ENCODE measurements around the gene RABAC1. TPM values are rescaled to one million over a fixed set of nuclear protein-coding genes. Genes with fewer than 3 reads are reported as not detected.

The RABAC1 gene
- total and polyA plus RNA-seq, 2 of the 8 experiments (the other 6 are each of a cell fraction or from before 2014, with no cell fraction given): 124 to 439 TPM

DNA sequence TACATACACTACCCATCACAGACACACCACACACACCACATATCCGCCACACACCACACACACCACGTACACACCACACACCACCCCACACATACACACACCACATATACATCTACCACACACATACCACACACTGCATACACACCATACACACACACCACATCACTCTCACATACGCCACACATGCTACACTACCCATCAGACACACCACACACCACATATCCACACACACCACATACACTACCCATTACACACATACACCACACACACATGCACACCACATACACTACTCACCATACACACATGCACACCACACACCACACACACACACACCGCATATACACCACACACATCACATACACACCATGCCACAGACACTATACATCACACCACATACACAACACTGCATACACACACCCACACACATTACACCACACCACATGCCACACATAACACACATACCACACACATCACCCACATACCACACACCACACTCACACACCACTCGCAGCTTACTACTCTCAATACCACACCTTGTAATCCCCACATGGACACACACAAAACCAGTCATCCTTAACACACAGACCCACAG, 40.4 kb downstream of the RABAC1 start:
- FAIRE-seq (no peak), DNase-seq (ENCODE audit: low read depth in 1 of 2, low spot score in 2 of 2) (no peak)
- TF ChIP-seq POU5F1 (IDR thresholded peaks at IDR 0.05; ENCODE audit: low read depth, low read length): no peak
- no peak for TF ChIP-seq NANOG (IDR thresholded peaks at IDR 0.05; ENCODE audit: insufficient read depth, low read depth, low read length, poor library complexity, severe bottlenecking)
- TF ChIP-seq, protein P1, sequence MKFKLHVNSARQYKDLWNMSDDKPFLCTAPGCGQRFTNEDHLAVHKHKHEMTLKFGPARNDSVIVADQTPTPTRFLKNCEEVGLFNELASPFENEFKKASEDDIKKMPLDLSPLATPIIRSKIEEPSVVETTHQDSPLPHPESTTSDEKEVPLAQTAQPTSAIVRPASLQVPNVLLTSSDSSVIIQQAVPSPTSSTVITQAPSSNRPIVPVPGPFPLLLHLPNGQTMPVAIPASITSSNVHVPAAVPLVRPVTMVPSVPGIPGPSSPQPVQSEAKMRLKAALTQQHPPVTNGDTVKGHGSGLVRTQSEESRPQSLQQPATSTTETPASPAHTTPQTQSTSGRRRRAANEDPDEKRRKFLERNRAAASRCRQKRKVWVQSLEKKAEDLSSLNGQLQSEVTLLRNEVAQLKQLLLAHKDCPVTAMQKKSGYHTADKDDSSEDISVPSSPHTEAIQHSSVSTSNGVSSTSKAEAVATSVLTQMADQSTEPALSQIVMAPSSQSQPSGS (IDR thresholded peaks at IDR 0.05; ENCODE audit: low read length): no peak
- no peak for TF ChIP-seq CBX8 (IDR thresholded peaks at IDR 0.05; ENCODE audit: borderline replicate concordance, low read depth, low read length)
- H3K79me2 ChIP-seq (ENCODE audit: control insufficient read depth in 1 of 2, insufficient read depth in 2 of 2, low read length in 2 of 2): no peaks in the 10 kb centered on the region
- peak overlapping the region; percentile 65 for H4K91ac ChIP-seq (replicated peaks; ENCODE audit: insufficient read length, low read length)
- peak overlapping the region; percentile 89 for H2AK5ac ChIP-seq (ENCODE audit: low read depth, low read length)
- H3K4me3 ChIP-seq (ENCODE audit: extremely low read depth in 1 of 4, insufficient read depth in 2 of 4, low read depth in 3 of 4, low read length in 4 of 4): no peak overlapping the region
- peak overlapping the region; percentile 70; the same call in 1 of the 2 replicates for H2BK12ac ChIP-seq (ENCODE audit: low read depth, low read length)
- H2BK15ac ChIP-seq (ENCODE audit: low read length): peak overlapping the region; percentile 37; the same call in 1 of the 2 replicates
- no peak overlapping the region for H3K27ac ChIP-seq (ENCODE audit: low read depth, low read length)
- no peak overlapping the region for H4K8ac ChIP-seq (ENCODE audit: extremely low read depth, insufficient read depth, low read length)
- peak overlapping the region; percentile 71 for H3K23ac ChIP-seq (ENCODE audit: insufficient read length)
- no peak overlapping the region for H3K4ac ChIP-seq (replicated peaks; ENCODE audit: insufficient read length, low read depth, low read length)
- no peak overlapping the region for H2BK20ac ChIP-seq (ENCODE audit: low read length)
- H4K5ac ChIP-seq (ENCODE audit: insufficient read length, low read depth, low read length): no peak overlapping the region
- H3K18ac ChIP-seq (ENCODE audit: extremely low read depth, low read length): no peak overlapping the region
- H4K20me1 ChIP-seq (replicated peaks in 1 of 2; ENCODE audit: control insufficient read depth in 1 of 2, insufficient read depth in 2 of 2, low read length in 2 of 2): peaks cover 4 to 48% of the 10 kb centered on the region in 2 experiments
- H2BK5ac ChIP-seq (ENCODE audit: low read depth, low read length): no peak overlapping the region; the same call in 1 of the 2 replicates
- 81 to 100% methylated on average over 3 to 5 of the region's 5 CpGs for WGBS, 2 experiments (ENCODE audit: extremely low coverage in 1 of 2, insufficient coverage in 1 of 2, insufficient read length in 1 of 2, insufficient replicate concordance in 2 of 2, low coverage in 1 of 2, low lambda C conversion rate in 2 of 2, missing lambda C conversion rate in 1 of 2)
- H3K56ac ChIP-seq (replicated peaks; ENCODE audit: insufficient read length, low read depth, low read length): peak overlapping the region; percentile 100
- no peak overlapping the region; a peak in 1 of 4 replicates for H3K4me2 ChIP-seq (ENCODE audit: insufficient read depth in 1 of 2, low read depth in 2 of 2, low read length in 2 of 2)
- peaks cover 0 to 19% (median 11%) of the 10 kb centered on the region in 4 experiments; a peak in 6 of 7 replicates for H3K4me1 ChIP-seq (replicated peaks in 1 of 4; ENCODE audit: control insufficient read depth in 3 of 4, insufficient read depth in 4 of 4, low read length in 3 of 4)
- H3K9me3 ChIP-seq (ENCODE audit: insufficient read depth in 2 of 2, low read depth in 1 of 2, low read length in 1 of 2): no peaks in the 10 kb centered on the region
- CTCF ChIA-PET (ENCODE audit: partially characterized antibody): interaction anchor here (1.0 to 1.5 kb wide), 6 partner anchors 10 to 46 kb away, joined by 3 to 11 read pairs (median 4); partner anchors contain the start of gene ERFL
- no peak overlapping the region for H2AFZ ChIP-seq (ENCODE audit: low read length)
- H3K79me1 ChIP-seq (ENCODE audit: low read depth, low read length): no peaks in the 10 kb centered on the region; the same call in 1 of the 2 replicates
- POLR2A ChIA-PET (ENCODE audit: partially characterized antibody): interaction anchor here (0.7 to 1.4 kb wide), 4 partner anchors 9 to 35 kb away, joined by 3 to 4 read pairs (median 3); no protein-coding TSS in a partner anchor
- no peak overlapping the region for H3K9ac ChIP-seq (replicated peaks in 1 of 4; ENCODE audit: extremely low read depth in 1 of 4, low read depth in 3 of 4, low read length in 3 of 4)
- peaks cover 16% of the 10 kb centered on the region for H3K23me2 ChIP-seq (ENCODE audit: low read depth, low read length)
- H3K27me3 ChIP-seq (replicated peaks in 1 of 4; ENCODE audit: control insufficient read depth in 3 of 4, extremely low read depth in 1 of 4, insufficient read depth in 3 of 4, low read length in 3 of 4): peaks cover 58 to 99% (median 95%) of the 10 kb centered on the region in 4 experiments
- no peaks in the 10 kb centered on the region for H3K36me3 ChIP-seq (ENCODE audit: control insufficient read depth in 2 of 4, insufficient read depth in 4 of 4, low read length in 3 of 4)
- no peak overlapping the region for H2BK120ac ChIP-seq (replicated peaks; ENCODE audit: low read depth, low read length)
- peak overlapping the region; percentile 8 for H3K14ac ChIP-seq (ENCODE audit: insufficient read length)

All from H1 (cell line).